Endothelial cell of hepatic sinusoid (primary cell): ENCODE measurements around the gene FOXF1.

ENCODE experiments used
- in situ Hi-C: cut with HindIII; loops from 2 replicates; pipeline ENCODE4 v1.10.0; 2017; ENCODE audit warnings: low sequenced_read_pairs

The FOXF1 gene

GRCh38 chr16:86531641-86532525 is 21.6 kb downstream of the FOXF1 start:
- in situ Hi-C loops, result loop anchor here (5.0 kb wide), 1 partner anchor 55 kb away; no protein-coding TSS in a partner anchor

GRCh38 chr16:86532526-86532815 is 22.1 kb downstream of the FOXF1 start:
- in situ Hi-C loops, result loop anchor here (5.0 kb wide), 1 partner anchor 55 kb away; no protein-coding TSS in a partner anchor

- in situ Hi-C loops, result loop anchor here (5.0 kb wide), 1 partner anchor 56 kb away; no protein-coding TSS in a partner anchor
Measured at GRCh38 chr16:86533076-86533475, 22.7 kb downstream of the FOXF1 start.

GRCh38 chr16:86533767-86534351 is 23.5 kb downstream of the FOXF1 start:
- in situ Hi-C loops, result loop anchor here (5.0 kb wide), 1 partner anchor 57 kb away; no protein-coding TSS in a partner anchor

GRCh38 chr16:86534779-86535615 is 24.7 kb downstream of the FOXF1 start:
- in situ Hi-C loops, result loop anchor here (5.0 kb wide), 1 partner anchor 58 kb away; no protein-coding TSS in a partner anchor

GRCh38 chr16:86536621-86537020 is 26.3 kb downstream of the FOXF1 start:
- in situ Hi-C loops, result no loop called here

GRCh38 chr16:86537486-86537885 is 27.2 kb downstream of the FOXF1 start:
- in situ Hi-C loops, result no loop called here

- in situ Hi-C loops, result no loop called here
Measured at GRCh38 chr16:86538196-86538780, 28.0 kb downstream of the FOXF1 start.

- in situ Hi-C loops, result loop anchor here (10.0 kb wide), 1 partner anchor 624 kb away; no protein-coding TSS in a partner anchor
Measured at GRCh38 chr16:86540894-86541293, 30.6 kb downstream of the FOXF1 start.

GRCh38 chr16:86541560-86541959 is 31.2 kb downstream of the FOXF1 start:
- in situ Hi-C loops, result loop anchor here (10.0 kb wide), 1 partner anchor 623 kb away; no protein-coding TSS in a partner anchor

GRCh38 chr16:86542756-86543750 is 32.7 kb downstream of the FOXF1 start:
- in situ Hi-C loops, result loop anchor here (10.0 kb wide), 1 partner anchor 622 kb away; no protein-coding TSS in a partner anchor

- in situ Hi-C loops, result loop anchor here (10.0 kb wide), 1 partner anchor 619 kb away; no protein-coding TSS in a partner anchor
Measured at GRCh38 chr16:86545481-86545880, 35.2 kb downstream of the FOXF1 start.

GRCh38 chr16:86545954-86546637 is 35.8 kb downstream of the FOXF1 start:
- in situ Hi-C loops, result loop anchor here (10.0 kb wide), 1 partner anchor 619 kb away; no protein-coding TSS in a partner anchor

GRCh38 chr16:86546638-86547013 is 36.3 kb downstream of the FOXF1 start:
- in situ Hi-C loops, result loop anchor here (10.0 kb wide), 1 partner anchor 618 kb away; no protein-coding TSS in a partner anchor

- in situ Hi-C loops, result loop anchor here (10.0 kb wide), 1 partner anchor 618 kb away; no protein-coding TSS in a partner anchor
Measured at GRCh38 chr16:86547286-86547685, 37.0 kb downstream of the FOXF1 start.

GRCh38 chr16:86549076-86549892 is 39.0 kb downstream of the FOXF1 start:
- in situ Hi-C loops, result loop anchor here (10.0 kb wide), 1 partner anchor 616 kb away; no protein-coding TSS in a partner anchor

- in situ Hi-C loops, result loop anchor here (10.0 to 25.0 kb wide), 2 partner anchors 615 to 712 kb away; no protein-coding TSS in a partner anchor
Measured at GRCh38 chr16:86549893-86550190, 39.5 kb downstream of the FOXF1 start.

- in situ Hi-C loops, result loop anchor here (25.0 kb wide), 1 partner anchor 712 kb away; no protein-coding TSS in a partner anchor
Measured at GRCh38 chr16:86550281-86550680, 40.0 kb downstream of the FOXF1 start.
